Mesenteric fat pad (tissue), 1 donor: ENCODE results near the gene MROH8. TPM values are rescaled to one million over a fixed set of nuclear protein-coding genes. Genes with fewer than 3 reads are reported as not detected.

ENCODE experiments used
- DNase-seq: peaks from one replicate; pipeline ENCODE4 v3.0.0-alpha.2; 2020; ENCODE audit warnings: low spot score
- long read RNA-seq: library from polyadenylated mRNA; unstranded; transcript quantifications from one replicate; pipeline ENCODE4 v2.0.0, GENCODE V29; 2020
- total RNA-seq: library from RNA; stranded (reverse); fragmentation: NEBNext Ultra II Directional; extraction: Animal tissue kit (Norgen Biotek cat#: 25700); gene quantifications from one replicate; pipeline ENCODE4 v1.2.1, GENCODE V29; 2021
- donor health status: DM: yes; HTN: yes; CAD: no.

Gene MROH8
- 6.9 TPM for total RNA-seq
- long read RNA-seq, partial matches to known transcripts = 0 of 4 reads
- long read RNA-seq, other reads (novel, unspliced or antisense) = 2 of 4 reads

DNA sequence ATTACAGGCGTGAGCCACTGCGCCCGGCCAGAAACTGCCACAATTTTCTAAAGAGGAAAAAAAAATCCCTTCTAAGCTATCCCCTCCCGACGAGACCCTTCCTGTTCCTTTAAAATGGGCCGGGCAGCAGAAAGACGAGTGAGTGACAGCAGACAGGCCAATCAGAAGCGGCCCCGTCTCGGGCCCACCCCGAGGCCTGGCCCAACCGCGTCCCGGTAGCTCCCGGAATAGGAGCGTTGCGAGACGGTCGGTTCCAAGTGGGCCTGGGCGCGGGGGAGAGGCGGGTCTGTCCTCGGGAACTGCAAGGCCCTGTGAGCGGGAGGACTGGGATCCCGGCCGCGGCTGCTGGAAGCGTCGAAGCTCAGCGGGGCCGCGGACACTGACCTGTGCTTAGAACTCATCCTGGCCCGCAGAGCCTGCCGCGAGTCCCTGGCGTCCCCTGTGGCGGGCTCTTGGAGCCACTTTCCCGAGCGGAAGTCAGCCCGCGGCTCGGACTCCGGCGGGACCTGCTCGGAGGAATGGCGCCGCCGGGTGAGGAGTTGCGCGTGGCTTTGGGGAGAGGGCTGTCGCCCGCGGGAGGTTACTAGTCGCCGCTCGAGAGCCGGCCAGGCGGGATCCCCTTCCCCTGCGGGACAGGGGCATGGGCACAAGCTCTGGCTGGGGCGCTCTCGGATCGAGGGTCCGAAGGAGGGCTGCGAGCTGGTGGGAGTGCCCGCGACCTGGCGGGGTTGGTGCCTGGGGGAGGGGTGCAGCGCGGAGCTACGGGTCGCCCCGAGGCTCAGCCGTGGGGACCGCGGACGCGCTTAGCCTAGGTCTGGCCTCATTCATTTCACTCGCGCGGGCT lies at the start of gene MROH8, which contains the start of gene RPN2:
MROH8 (minus strand) TSS at position 710 of the 844 bp plus-strand sequence.
RPN2 (plus strand) TSS at position 492 of the 844 bp plus-strand sequence; CDS start at position 519, 27 bp downstream.
- DNase-seq = peak; percentile 99

- no peak for DNase-seq
Observed at GRCh38 chr20:37228656-37229055, 49.3 kb upstream of the MROH8 start.

GRCh38 chr20:37228082-37228481 lies 48.7 kb upstream of the MROH8 start:
- no peak for DNase-seq

DNA sequence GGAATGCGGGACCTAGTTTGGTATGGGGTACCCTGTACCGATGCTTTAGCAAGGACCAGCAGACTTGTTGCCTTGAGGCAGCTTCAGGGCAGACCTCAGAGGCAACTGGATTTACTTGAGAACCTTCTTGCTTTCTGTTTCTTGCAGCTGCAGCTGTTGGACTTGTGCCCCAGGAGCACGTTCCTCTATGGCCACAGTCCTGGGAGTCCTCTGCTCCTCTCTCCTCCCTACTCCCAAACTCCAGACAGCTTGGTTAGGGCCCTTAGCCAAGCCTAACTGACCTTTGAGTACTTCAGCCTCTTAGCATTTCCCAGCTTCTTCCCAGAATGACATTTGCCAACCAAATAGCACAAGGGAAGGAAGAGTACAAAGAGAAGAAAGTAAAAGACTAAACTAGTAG lies 47.5 kb upstream of the MROH8 start:
- no peak for DNase-seq

GRCh38 chr20:37225146-37225545 lies 45.8 kb upstream of the MROH8 start:
- no peak for DNase-seq

DNA sequence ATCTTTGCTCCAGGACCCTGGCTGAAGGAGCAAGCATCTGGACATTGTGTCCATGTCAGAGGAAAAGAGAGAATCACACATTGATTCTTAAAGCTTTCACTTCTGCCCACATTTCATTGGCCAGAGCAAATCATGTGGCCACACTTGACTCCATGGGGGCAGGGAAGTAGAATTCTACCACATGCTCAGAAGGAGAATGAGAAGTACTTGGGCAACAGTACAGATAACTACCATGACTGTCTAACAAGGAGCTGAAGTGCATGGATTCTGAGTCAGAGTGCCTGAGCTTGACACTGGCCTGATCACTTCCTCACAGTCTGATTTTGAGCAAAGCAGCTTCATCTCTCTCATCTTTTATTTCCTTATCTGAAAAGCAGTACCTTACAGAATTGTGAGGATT lies 43.7 kb upstream of the MROH8 start:
- DNase-seq = no peak

- no peak for DNase-seq
Observed at GRCh38 chr20:37222086-37222485, 42.7 kb upstream of the MROH8 start.

- no peak for DNase-seq
Observed at GRCh38 chr20:37220731-37221130, 41.4 kb upstream of the MROH8 start.

DNA sequence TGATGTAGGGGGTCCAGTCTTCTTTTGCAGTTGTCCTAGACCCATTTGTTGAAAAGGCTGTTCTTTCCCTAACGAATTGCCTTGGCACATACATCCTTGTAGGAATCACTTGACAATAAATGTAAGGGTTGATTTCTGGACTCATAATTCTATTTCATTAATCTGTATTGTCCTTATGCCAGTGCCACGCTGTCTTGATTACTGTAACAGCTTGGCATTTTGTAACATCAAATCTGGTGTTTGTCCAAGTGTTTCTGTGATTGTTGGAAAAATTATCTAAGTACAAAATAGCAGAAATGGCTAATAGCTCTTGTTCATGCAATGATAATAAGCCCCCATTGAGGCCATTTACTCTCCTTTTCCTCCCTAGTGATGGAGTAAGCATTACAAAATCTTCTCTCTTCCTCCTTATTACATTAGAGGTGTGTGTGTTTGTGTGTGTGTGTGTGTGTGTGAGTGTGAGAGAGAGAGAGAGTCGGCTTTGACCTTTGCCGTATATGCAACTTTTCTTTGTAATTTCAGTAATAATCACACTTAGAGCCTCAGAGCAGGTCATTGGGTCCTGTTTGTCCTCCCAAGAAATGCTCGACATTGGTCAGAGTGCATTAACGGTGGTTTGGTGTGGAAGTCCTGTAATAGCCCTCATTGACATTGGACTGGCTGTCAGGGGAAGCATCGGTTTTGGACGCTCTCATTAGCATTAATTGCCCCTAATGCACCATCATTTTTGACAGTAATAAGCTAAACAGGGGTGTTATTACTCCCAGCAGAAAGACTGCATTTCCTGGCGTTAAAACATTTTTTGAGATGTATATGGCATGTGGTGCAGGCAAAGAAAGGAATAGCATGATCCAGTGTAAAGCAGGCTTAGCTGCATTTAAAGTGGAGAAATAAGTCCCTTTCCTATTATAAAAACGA lies 40.7 kb upstream of the MROH8 start:
- no peak for DNase-seq

DNA sequence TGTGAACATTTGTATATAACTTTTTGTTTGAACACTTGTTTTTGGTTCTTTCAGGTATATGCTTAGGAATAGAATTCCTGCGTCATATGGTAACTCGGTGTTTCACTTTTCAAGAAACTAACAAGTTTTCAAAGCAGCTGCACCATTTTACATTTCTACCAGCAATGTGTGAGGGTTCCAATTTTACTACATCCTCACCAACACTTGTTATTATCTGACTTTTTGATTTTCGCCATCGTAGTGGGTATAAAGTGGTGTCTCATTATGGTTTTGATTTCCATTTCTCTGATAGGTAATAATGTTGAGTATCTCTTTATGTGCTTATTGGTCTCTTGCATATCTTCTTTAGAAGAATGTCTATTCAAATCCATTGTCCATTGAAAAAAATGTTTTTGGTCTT lies 39.6 kb upstream of the MROH8 start:
- DNase-seq = no peak

GRCh38 chr20:37218441-37218840 lies 39.1 kb upstream of the MROH8 start:
- DNase-seq = no peak

DNA sequence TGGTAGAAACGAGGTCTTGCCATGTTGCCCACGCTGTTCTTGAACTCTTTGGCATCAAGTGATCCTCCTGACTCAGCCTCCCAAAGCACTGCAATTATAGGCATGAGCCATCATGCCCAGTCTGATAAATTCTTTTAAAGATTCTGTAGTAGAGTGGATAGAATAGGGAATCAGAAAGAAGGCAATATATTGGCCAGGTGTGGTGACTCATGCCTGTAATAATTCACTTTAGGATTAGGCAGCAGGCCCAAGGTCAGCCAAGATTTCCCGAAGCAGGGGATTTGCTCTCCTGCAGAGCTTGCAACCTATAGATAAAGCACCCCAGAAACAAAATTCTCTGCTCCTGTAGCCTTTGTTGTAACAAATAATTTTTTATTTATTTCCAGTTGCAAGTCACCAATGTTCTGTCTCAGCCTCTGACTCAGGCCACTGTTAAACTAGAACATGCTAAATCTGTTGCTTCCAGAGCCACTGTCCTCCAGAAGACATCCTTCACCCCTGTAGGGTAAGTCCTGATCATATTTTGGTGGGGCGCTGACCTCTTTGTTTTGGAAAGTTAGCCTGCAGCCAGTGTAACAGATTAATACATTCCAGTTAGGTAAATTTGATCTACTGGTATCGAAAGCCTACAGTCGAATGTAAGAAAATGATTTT lies 30.4 kb upstream of the MROH8 start:
- no peak for DNase-seq

DNA sequence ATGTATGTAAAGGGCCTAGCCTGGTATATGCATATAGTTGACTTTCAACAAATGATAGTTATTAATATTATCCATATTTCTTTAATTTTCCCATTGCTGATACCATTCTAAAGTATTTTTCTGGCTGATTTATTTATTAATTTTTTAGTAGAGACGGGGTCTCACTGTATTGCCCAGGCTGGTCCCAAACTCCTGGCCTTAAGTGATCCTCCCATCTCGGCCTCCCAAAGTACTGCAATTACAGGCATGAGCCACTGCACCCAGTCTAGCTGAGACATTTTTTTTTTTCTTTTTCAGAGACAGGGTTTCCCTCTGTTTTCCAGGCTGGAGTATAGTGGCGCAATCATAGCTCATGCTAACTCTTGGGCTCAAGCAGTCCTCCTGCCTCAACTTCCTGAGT lies 29.8 kb upstream of the MROH8 start:
- DNase-seq = no peak

- no peak for DNase-seq
Observed at GRCh38 chr20:37207171-37207570, 27.8 kb upstream of the MROH8 start.

DNA sequence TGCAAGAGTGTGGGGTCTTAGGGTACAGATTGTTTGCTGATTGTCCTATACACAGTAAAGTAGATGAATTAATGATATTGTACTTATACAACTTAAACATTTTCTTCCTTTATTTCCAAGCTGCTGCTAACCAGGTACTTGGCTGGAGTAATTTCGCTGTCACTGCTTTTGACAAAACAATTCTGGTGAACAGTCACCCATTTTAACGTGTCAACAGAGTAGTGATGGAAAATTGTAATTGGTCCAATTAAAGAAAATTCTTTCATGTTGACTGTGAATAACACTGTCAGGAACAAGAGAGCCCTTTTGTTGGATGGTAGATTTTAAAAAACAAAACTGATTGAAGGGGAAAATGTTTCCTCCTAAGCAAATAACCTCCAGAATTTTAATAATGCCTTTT lies 26.4 kb upstream of the MROH8 start:
- no peak for DNase-seq

GRCh38 chr20:37205130-37205529 lies 25.8 kb upstream of the MROH8 start:
- no peak for DNase-seq

- DNase-seq = no peak
Observed at GRCh38 chr20:37204056-37204455, 24.7 kb upstream of the MROH8 start.

- no peak for DNase-seq
Observed at GRCh38 chr20:37202267-37202943, 23.1 kb upstream of the MROH8 start.

- DNase-seq = no peak
Observed at GRCh38 chr20:37201827-37202162, 22.4 kb upstream of the MROH8 start.

GRCh38 chr20:37200926-37201826 lies 21.8 kb upstream of the MROH8 start:
- DNase-seq = no peak
